Measurements from ENCODE around the gene GSTO1. TPM values are rescaled to one million over a fixed set of nuclear protein-coding genes. Genes with fewer than 3 reads are reported as not detected.
A peak's percentile ranks its signal among the peaks of the same experiment; 100 is the strongest.

Gene GSTO1
- total and polyA plus RNA-seq, 2 of the 13 experiments (the other 11 are each of a cell fraction or from before 2014, with no cell fraction given): 228 to 300 TPM

DNA sequence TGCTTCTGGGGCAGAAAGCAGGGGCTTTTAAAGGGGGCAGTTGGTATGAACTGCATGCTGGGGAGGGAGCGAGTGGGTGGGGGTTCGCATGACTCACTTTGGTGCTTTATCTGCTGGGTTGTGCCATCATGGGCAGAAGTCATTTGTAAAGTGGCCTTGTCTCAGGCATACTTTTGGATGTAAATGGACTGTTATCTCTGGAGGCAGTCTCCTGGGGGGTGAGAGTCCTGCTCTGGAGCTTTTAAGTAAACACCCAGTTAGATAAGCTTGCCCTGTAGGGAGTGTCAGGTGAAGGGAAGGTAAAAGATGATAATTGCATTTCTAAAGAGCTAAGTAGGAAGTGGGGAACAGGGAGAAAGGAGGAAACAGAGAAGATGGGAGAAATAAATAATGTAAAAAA is 1.6 kb upstream of the GSTO1 start (continued):
- TF ChIP-seq PCBP1 (IDR thresholded peaks at IDR 0.05; ENCODE audit: borderline replicate concordance, low read depth, low read length) (no peak), FOSL2 (CRISPR knock-in tag; IDR thresholded peaks at IDR 0.05) (peak; percentile 98)

DNA sequence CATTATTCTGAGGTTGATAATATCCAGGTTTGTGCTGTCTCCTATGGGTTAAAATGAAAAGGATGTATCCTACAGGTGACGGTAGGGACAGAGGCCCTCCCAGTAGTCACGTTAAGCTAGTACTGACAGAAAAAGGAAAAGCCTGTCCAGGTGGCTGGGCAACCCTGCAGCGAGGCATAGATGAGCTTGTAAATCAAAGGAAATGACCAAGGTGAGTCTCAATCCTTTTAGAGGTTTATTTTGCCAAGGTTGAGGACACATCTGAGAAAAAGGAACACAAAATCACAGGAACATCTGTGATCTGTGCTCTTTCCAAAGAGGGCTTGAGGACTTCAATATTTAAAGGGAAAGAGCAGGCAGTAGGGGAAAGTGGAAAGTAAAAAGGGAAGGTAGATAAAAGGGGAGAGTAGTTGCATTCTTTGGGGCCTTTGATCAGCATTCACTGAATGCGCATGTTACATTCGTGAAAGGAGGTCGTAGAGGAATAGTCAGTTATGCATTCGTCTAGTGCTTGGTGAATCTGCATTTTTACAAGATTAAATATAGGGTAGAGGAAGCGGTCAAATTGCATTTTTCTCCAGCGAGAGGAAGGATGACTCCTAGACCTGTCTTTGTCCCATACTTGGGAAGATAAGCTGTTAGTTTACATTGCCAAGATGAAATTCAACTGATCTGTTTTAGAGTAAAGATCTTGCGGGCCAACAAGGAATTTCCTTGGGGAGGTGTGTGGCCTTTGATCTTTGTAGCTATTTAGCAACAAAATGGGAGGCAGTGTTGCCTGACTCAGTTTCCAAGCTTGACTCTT is 884 bp upstream of the GSTO1 start:
- CTCF ChIA-PET (ENCODE audit: low intra/inter-chr PET ratio, low total read pairs): no interaction called here
- Histone ChIP-seq H3K27me3 (ENCODE audit: control insufficient read depth in 1 of 2, insufficient read depth in 2 of 2, low read length in 2 of 2) (no peaks in the 10 kb centered on the region; a peak in 1 of 5 replicates), H3K27ac (ENCODE audit: extremely low read length, insufficient read depth, low read length) (peak overlapping the region; percentile 90), H2AFZ (ENCODE audit: low read length) (no peak overlapping the region), H3K9me3 (ENCODE audit: low read length) (no peaks in the 10 kb centered on the region), H3K4me2 (ENCODE audit: low read depth, low read length) (peak overlapping the region; percentile 84), H3K4me1 (ENCODE audit: insufficient read depth, low read length) (peaks cover 75% of the 10 kb centered on the region), H4K20me1 (ENCODE audit: insufficient read depth, low read length) (peaks cover 5% of the 10 kb centered on the region; the same call in 1 of the 2 replicates), H3K79me2 (ENCODE audit: insufficient read depth, low read length) (peaks cover 51% of the 10 kb centered on the region), H3K9ac (ENCODE audit: insufficient read depth, low read depth, low read length) (peak overlapping the region; percentile 83), H3K36me3 (replicated peaks in 1 of 2; ENCODE audit: control insufficient read depth in 1 of 2, insufficient read depth in 2 of 2, low read length in 2 of 2) (peaks cover 2 to 10% of the 10 kb centered on the region in 2 experiments; a peak in 4 of 5 replicates), H3K4me3 (replicated peaks in 1 of 3; ENCODE audit: insufficient read depth in 1 of 3, low read depth in 2 of 3, low read length in 3 of 3) (peak overlapping the region; percentile 83 to 88 (median 88))
- no TSS peak for BruUV-seq (replicated peaks)
- FAIRE-seq (peak; percentile 23), DNase-seq (ENCODE audit: low spot score) (peak; percentile 46), ATAC-seq (peak; percentile 20)
- under 1% methylated on average over 10 of the region's 10 CpGs for WGBS (ENCODE audit: low lambda C conversion rate)
- POLR2A ChIA-PET: interaction anchor here (1.0 to 6.7 kb wide), 12 partner anchors 8 to 133 kb away, joined by 3 to 59 read pairs (median 6); partner anchors contain the start of genes CFAP43 and SFR1
- in situ Hi-C loops (cut with HindIII; ENCODE audit: extremely low pct_ligation_motif_present, low pct_unique_long_range_greater_than_20kb): no loop called here
- intact Hi-C loops (cut with micrococcal nuclease; ENCODE audit: unreplicated experiment): loop anchor here (1.0 to 10.0 kb wide), 2 partner anchors 22 to 129 kb away; partner anchors contain the start of genes CFAP43 and SFR1
- TF ChIP-seq NAIF1 (CRISPR knock-in tag; IDR thresholded peaks at IDR 0.05; ENCODE audit: borderline replicate concordance) (no peak), CREM (IDR thresholded peaks at IDR 0.05) (peak; percentile 20; the same call in 1 of the 2 replicates), CREM (CRISPR knock-in tag; IDR thresholded peaks at IDR 0.05) (no peak), KLF13 (CRISPR knock-in tag; IDR thresholded peaks at IDR 0.05) (no peak), BRCA1 (CRISPR knock-in tag; IDR thresholded peaks at IDR 0.05) (0 out of 2 replicates have a peak, but pooled peaks have one; percentile 5), ZNF879 (CRISPR knock-in tag; IDR thresholded peaks at IDR 0.05) (0 out of 2 replicates have a peak, but pooled peaks have one; percentile 29), PPARG (CRISPR knock-in tag; conservative IDR thresholded peaks at IDR 0.05) (peak; percentile 27; the same call in 1 of the 2 replicates), ZNF607 (CRISPR knock-in tag; IDR thresholded peaks at IDR 0.05; ENCODE audit: borderline replicate concordance) (0 out of 2 replicates have a peak, but pooled peaks have one; percentile 17), RARA (CRISPR knock-in tag; IDR thresholded peaks at IDR 0.05) (0 out of 2 replicates have a peak, but pooled peaks have one; percentile 34), TSC22D2 (CRISPR knock-in tag; IDR thresholded peaks at IDR 0.05; ENCODE audit: borderline replicate concordance) (no peak), ATF7-NPFF (CRISPR knock-in tag; IDR thresholded peaks at IDR 0.05; ENCODE audit: low read depth) (peak; percentile 28; the same call in 1 of the 2 replicates), NFIC (IDR thresholded peaks at IDR 0.05; ENCODE audit: low read length) (0 out of 2 replicates have a peak, but pooled peaks have one; percentile 5), TCF7 (IDR thresholded peaks at IDR 0.05; ENCODE audit: low read depth) (peak; percentile 20; the same call in 1 of the 2 replicates), ATM (IDR thresholded peaks at IDR 0.05; ENCODE audit: borderline replicate concordance) (no peak), ZNF367 (CRISPR knock-in tag; IDR thresholded peaks at IDR 0.05; ENCODE audit: borderline replicate concordance) (0 out of 2 replicates have a peak, but pooled peaks have one; percentile 16)
- TF ChIP-seq, protein P1, sequence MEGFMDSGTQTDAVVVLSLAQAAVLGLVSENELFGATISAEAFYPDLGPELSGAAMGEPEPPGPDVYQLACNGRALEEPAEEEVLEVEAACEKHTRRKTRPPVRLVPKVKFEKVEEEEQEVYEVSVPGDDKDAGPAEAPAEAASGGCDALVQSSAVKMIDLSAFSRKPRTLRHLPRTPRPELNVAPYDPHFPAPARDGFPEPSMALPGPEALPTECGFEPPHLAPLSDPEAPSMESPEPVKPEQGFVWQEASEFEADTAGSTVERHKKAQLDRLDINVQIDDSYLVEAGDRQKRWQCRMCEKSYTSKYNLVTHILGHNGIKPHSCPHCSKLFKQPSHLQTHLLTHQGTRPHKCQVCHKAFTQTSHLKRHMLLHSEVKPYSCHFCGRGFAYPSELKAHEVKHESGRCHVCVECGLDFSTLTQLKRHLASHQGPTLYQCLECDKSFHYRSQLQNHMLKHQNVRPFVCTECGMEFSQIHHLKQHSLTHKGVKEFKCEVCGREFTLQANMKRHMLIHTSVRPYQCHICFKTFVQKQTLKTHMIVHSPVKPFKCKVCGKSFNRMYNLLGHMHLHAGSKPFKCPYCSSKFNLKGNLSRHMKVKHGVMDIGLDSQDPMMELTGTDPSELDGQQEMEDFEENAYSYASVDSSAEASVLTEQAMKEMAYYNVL (CRISPR knock-in tag; IDR thresholded peaks at IDR 0.05; ENCODE audit: borderline replicate concordance): 0 out of 2 replicates have a peak, but pooled peaks have one; percentile 1
- TF ChIP-seq, protein P2, sequence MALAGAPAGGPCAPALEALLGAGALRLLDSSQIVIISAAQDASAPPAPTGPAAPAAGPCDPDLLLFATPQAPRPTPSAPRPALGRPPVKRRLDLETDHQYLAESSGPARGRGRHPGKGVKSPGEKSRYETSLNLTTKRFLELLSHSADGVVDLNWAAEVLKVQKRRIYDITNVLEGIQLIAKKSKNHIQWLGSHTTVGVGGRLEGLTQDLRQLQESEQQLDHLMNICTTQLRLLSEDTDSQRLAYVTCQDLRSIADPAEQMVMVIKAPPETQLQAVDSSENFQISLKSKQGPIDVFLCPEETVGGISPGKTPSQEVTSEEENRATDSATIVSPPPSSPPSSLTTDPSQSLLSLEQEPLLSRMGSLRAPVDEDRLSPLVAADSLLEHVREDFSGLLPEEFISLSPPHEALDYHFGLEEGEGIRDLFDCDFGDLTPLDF (CRISPR knock-in tag; IDR thresholded peaks at IDR 0.05): no peak
- TF ChIP-seq, protein P3, sequence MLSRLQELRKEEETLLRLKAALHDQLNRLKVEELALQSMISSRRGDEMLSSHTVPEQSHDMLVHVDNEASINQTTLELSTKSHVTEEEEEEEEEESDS (CRISPR knock-in tag; IDR thresholded peaks at IDR 0.05; ENCODE audit: borderline replicate concordance): 0 out of 2 replicates have a peak, but pooled peaks have one; percentile 2

Measured in HepG2 (cell line).